ENCODE data around the gene PDE10A.

GRCh38 chr6:165707067-165707853 lies 44.2 kb upstream of the PDE10A start:
- TF ChIP-seq CTCF (conservative IDR thresholded peaks at IDR 0.05) (no peak), ZFX (IDR thresholded peaks at IDR 0.05) (no peak)
